SIG-M5 (cell line): ENCODE data around the gene FAM43B.

Experiments used
- DNase-seq: peaks from one replicate; lab custom pipeline; 2025; lab: John Stamatoyannopoulos, UW

The FAM43B gene

GRCh38 chr1:20590306-20590777, 38.0 kb downstream of the FAM43B start:
- DNase-seq: no peak

GRCh38 chr1:20593756-20594155, 41.4 kb downstream of the FAM43B start:
- no peak for DNase-seq

- DNase-seq: no peak
These were observed 42.4 kb downstream of the FAM43B start for GRCh38 chr1:20594746-20595145.

- DNase-seq: no peak
These were observed 43.7 kb downstream of the FAM43B start for GRCh38 chr1:20596106-20596505.

GRCh38 chr1:20597650-20598049, 45.3 kb downstream of the FAM43B start:
- DNase-seq: no peak

- no peak for DNase-seq
These were observed 47.8 kb downstream of the FAM43B start for GRCh38 chr1:20600156-20600555.

- DNase-seq: no peak
These were observed 48.9 kb downstream of the FAM43B start for GRCh38 chr1:20601129-20601825.

- DNase-seq: no peak
These were observed 50.6 kb downstream of the FAM43B start for GRCh38 chr1:20602851-20603450.

GRCh38 chr1:20603504-20604464, 51.4 kb downstream of the FAM43B start:
- no peak for DNase-seq
